ENCODE data around the gene ARHGAP28. TPM values are rescaled to one million over a fixed set of nuclear protein-coding genes. Genes with fewer than 3 reads are reported as not detected.

The ARHGAP28 gene
- total RNA-seq, 4 donors from 2014 or later, result 3.6 to 7.8 (median 6.0) TPM

DNA sequence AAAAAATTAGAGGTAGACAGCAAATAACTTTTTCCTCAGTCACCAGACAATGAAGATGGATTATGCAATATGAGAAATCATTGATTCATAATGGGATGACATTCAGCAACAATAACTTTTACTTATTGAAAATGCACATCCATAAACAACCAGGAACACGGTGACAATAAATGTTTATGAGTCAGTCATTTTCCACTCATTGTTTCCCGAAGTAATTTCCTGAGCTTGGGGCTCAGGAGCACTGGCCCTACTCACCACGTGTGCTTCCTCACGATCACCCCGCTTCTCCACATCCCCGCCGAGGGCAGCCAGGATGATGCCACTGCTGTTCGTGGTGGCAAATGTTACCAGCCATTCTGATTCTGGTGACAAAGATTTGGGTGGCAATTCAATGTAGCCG is 231.8 kb downstream of the ARHGAP28 start:
- Histone ChIP-seq H3K36me3 (no peaks in the 10 kb centered on the region), H3K27ac (no peak overlapping the region), H3K4me1 (no peaks in the 10 kb centered on the region), H3K27me3 (no peaks in the 10 kb centered on the region), H3K9me3 (no peaks in the 10 kb centered on the region), H3K4me3 (no peak overlapping the region)
- 89 to 90% methylated on average over 9 of the region's 9 CpGs for WGBS, 2 donors
- DNase-seq (ENCODE audit: low spot score in 2 of 2), result no peak
- TF ChIP-seq EP300 (IDR thresholded peaks at IDR 0.05) (no peak), POLR2A (IDR thresholded peaks at IDR 0.05) (no peak)
- TF ChIP-seq, protein P1, sequence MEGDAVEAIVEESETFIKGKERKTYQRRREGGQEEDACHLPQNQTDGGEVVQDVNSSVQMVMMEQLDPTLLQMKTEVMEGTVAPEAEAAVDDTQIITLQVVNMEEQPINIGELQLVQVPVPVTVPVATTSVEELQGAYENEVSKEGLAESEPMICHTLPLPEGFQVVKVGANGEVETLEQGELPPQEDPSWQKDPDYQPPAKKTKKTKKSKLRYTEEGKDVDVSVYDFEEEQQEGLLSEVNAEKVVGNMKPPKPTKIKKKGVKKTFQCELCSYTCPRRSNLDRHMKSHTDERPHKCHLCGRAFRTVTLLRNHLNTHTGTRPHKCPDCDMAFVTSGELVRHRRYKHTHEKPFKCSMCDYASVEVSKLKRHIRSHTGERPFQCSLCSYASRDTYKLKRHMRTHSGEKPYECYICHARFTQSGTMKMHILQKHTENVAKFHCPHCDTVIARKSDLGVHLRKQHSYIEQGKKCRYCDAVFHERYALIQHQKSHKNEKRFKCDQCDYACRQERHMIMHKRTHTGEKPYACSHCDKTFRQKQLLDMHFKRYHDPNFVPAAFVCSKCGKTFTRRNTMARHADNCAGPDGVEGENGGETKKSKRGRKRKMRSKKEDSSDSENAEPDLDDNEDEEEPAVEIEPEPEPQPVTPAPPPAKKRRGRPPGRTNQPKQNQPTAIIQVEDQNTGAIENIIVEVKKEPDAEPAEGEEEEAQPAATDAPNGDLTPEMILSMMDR (IDR thresholded peaks at IDR 0.05), result no peak

DNA sequence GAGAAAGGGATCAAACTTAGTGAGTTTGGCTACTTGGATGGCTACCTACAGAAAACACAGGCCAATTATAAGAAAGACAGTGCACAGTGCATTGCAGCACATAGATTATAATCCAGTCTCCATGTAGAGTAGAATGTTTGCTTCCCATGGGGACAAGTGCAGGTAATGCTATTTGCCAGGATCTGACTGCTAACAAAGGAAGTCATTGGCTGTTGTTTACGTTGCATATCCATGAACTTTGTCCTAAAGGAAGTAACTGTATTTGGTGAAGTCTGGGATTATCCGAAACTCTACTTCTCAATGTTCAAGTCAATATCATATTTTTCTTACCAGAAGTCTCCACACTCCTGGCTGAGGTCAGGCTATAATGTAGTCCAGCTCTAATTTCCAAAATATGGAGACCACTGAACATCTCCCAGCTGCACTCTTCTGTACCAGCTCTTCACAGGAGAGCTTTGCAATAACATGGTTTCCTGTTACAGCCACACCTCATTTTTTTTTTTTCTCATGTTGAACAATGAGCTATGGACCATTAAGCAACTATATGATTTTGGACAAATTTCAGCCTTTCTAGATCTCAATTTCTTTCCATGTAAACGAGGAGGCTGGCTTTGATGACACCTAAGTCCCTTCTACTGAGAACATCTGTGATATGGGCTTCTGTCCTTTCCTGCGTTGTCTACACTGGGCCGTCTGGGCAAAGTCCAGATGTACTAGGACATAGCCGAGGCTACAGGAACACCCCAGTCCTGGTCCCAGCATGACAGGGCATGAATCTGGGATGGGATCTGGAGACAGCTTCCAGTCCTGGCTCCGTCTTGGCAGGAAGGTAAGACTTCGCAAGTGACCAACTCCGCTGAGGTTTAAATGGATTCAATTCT is 233.3 kb downstream of the ARHGAP28 start:
- Histone ChIP-seq H3K4me1 (no peaks in the 10 kb centered on the region), H3K27me3 (no peaks in the 10 kb centered on the region), H3K27ac (no peak overlapping the region), H3K36me3 (no peaks in the 10 kb centered on the region), H3K4me3 (no peak overlapping the region), H3K9me3 (no peaks in the 10 kb centered on the region)
- no peak for DNase-seq (ENCODE audit: low spot score in 2 of 2)
- 87 to 89% methylated on average over 9 of the region's 9 CpGs for WGBS, 2 donors
- TF ChIP-seq EP300 (IDR thresholded peaks at IDR 0.05), result no peak

DNA sequence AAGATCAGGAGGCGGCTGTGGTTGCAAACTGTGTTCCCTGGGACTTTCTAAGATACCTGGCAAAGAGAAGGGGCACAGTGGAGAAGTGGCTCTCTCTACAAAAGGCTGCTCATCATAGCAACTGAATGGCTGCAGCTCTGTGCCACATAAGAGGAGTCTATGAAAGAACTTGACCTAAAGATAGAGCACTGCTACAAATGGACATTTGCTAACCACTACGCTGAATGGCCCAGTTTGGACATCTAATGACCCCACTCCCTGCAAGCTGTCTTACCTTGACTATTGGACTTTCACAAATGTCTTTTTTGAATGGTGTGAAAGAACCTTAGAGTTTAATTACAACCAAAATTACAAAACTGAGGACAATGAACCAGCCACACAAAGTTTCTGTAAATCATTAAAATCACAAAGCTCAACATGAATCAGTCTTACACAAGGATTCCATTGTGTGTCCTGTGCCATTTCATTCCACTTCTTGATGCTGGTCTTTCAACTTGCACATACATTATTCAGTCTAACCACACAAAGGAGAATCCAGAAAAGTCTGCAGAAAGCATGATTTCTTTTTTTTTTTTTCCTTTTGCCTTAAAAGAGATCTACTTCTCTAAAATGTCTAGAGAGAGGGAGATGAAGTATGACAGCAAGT is 234.1 kb downstream of the ARHGAP28 start:
- Histone ChIP-seq H3K9me3 (no peaks in the 10 kb centered on the region), H3K4me1 (no peaks in the 10 kb centered on the region), H3K4me3 (no peak overlapping the region), H3K27ac (no peak overlapping the region), H3K27me3 (no peaks in the 10 kb centered on the region), H3K36me3 (no peaks in the 10 kb centered on the region)
- WGBS, 2 donors, result 88% methylated on average over 2 of the region's 2 CpGs
- no peak for DNase-seq (ENCODE audit: low spot score in 2 of 2)
- no peak for TF ChIP-seq EP300 (IDR thresholded peaks at IDR 0.05)
- TF ChIP-seq POLR2A (IDR thresholded peaks at IDR 0.05), result no peak
- TF ChIP-seq, protein P1 (IDR thresholded peaks at IDR 0.05), result no peak

Small RNA genes within 50 kb of the gene (small RNA-seq; reads per million reads assigned to genes)
- not detected for gene RNU6-916P
